Muscle layer of colon (tissue), 2 donors: ENCODE measurements around the gene NUP210L.
"Not testable (repeated sequence)": the region's sequence is repeated elsewhere in the genome, so short reads cannot be mapped to it uniquely, and the experiment has no call there.

Source experiments
- H3K27ac ChIP-seq: one replicate; pipeline ENCODE4 v1.7.0; 2013; ENCODE audit warnings: low read depth, mild to moderate bottlenecking, low read length, moderate library complexity
- H3K27me3 ChIP-seq, 2 donors: one replicate each; pipeline ENCODE4 v1.7.0; 2013; ENCODE audit warnings: low read length in 2 of 2, mild to moderate bottlenecking in 2 of 2; ENCODE audit not compliant: insufficient read depth in 2 of 2, control insufficient read depth in 1 of 2
- H3K36me3 ChIP-seq: one replicate; pipeline ENCODE4 v1.7.0; 2013; ENCODE audit warnings: mild to moderate bottlenecking, low read length; ENCODE audit not compliant: insufficient read depth
- H3K4me1 ChIP-seq: one replicate; pipeline ENCODE4 v1.7.0; 2013; ENCODE audit warnings: mild to moderate bottlenecking, low read length; ENCODE audit not compliant: insufficient read depth
- H3K4me3 ChIP-seq, 2 donors: one replicate each; pipeline ENCODE4 v1.7.0; 2013; ENCODE audit warnings: low read length in 2 of 2, low read depth in 1 of 2, mild to moderate bottlenecking in 1 of 2, moderate library complexity in 1 of 2
- H3K9ac ChIP-seq: one replicate; pipeline ENCODE4 v1.7.0; 2013; ENCODE audit warnings: low read length
- H3K9me3 ChIP-seq: one replicate; pipeline ENCODE4 v1.7.0; 2013; ENCODE audit warnings: mild to moderate bottlenecking, low read length
- donor health status: abdominal sarcoma.
- donor health status: Adenocarcinoma of cecum.

Gene NUP210L

GRCh38 chr1:154093699-154094098, 61.2 kb downstream of the NUP210L start:
- no peak overlapping the region for H3K9ac ChIP-seq
- no peaks in the 10 kb centered on the region for H3K4me1 ChIP-seq
- H3K27ac ChIP-seq, result no peak overlapping the region

GRCh38 chr1:154091706-154092105, 63.2 kb downstream of the NUP210L start:
- H3K36me3 ChIP-seq, result no peaks in the 10 kb centered on the region

More at GRCh38 chr1:154093699-154094098, 61.2 kb downstream of the NUP210L start:
- Histone ChIP-seq H3K27me3 (no peaks in the 10 kb centered on the region), H3K4me3 (no peak overlapping the region), H3K9me3 (no peaks in the 10 kb centered on the region), H3K36me3 (no peaks in the 10 kb centered on the region)

GRCh38 chr1:154087574-154087973, 67.3 kb downstream of the NUP210L start:
- no peaks in the 10 kb centered on the region for H3K4me1 ChIP-seq
- no peaks in the 10 kb centered on the region for H3K27me3 ChIP-seq
- no peaks in the 10 kb centered on the region for H3K9me3 ChIP-seq
- H3K4me3 ChIP-seq, result no peak overlapping the region
- H3K9ac ChIP-seq, result no peak overlapping the region
- no peak overlapping the region for H3K27ac ChIP-seq
- H3K36me3 ChIP-seq, result no peaks in the 10 kb centered on the region

More at GRCh38 chr1:154091706-154092105, 63.2 kb downstream of the NUP210L start:
- H3K4me3 ChIP-seq, result no peak overlapping the region
- H3K9me3 ChIP-seq, result no peaks in the 10 kb centered on the region
- H3K27me3 ChIP-seq, result no peaks in the 10 kb centered on the region
- no peak overlapping the region for H3K27ac ChIP-seq
- no peak overlapping the region for H3K9ac ChIP-seq
- no peaks in the 10 kb centered on the region for H3K4me1 ChIP-seq

- not testable (repeated sequence) for H3K27ac ChIP-seq, H3K4me1 ChIP-seq, H3K9ac ChIP-seq, H3K27me3 ChIP-seq, H3K9me3 ChIP-seq, H3K36me3 ChIP-seq, H3K4me3 ChIP-seq
Observed at GRCh38 chr1:154083057-154083456, 71.8 kb downstream of the NUP210L start.

GRCh38 chr1:154081386-154082126, 73.3 kb downstream of the NUP210L start:
- Histone ChIP-seq H3K27me3 (no peaks in the 10 kb centered on the region), H3K9ac (no peak overlapping the region), H3K36me3 (no peaks in the 10 kb centered on the region), H3K4me1 (no peaks in the 10 kb centered on the region), H3K27ac (no peak overlapping the region), H3K4me3 (no peak overlapping the region), H3K9me3 (peaks cover 4% of the 10 kb centered on the region)

GRCh38 chr1:154076413-154076812, 78.5 kb downstream of the NUP210L start:
- Histone ChIP-seq H3K36me3 (no peaks in the 10 kb centered on the region), H3K27ac (no peak overlapping the region), H3K9ac (no peak overlapping the region), H3K4me3 (no peak overlapping the region), H3K9me3 (peaks cover 6% of the 10 kb centered on the region), H3K4me1 (no peaks in the 10 kb centered on the region), H3K27me3 (no peaks in the 10 kb centered on the region)

GRCh38 chr1:154075746-154076145, 79.1 kb downstream of the NUP210L start:
- H3K27me3 ChIP-seq, result no peaks in the 10 kb centered on the region
- peaks cover 6% of the 10 kb centered on the region for H3K9me3 ChIP-seq
- H3K27ac ChIP-seq, result no peak overlapping the region

GRCh38 chr1:154062309-154062708, 92.6 kb downstream of the NUP210L start:
- no peak overlapping the region for H3K4me3 ChIP-seq
- H3K36me3 ChIP-seq, result no peaks in the 10 kb centered on the region
- H3K9me3 ChIP-seq, result no peaks in the 10 kb centered on the region
- H3K4me1 ChIP-seq, result no peaks in the 10 kb centered on the region
- H3K27me3 ChIP-seq, result no peaks in the 10 kb centered on the region
- no peak overlapping the region for H3K9ac ChIP-seq
- H3K27ac ChIP-seq, result no peak overlapping the region

More at GRCh38 chr1:154075746-154076145, 79.1 kb downstream of the NUP210L start:
- H3K4me1 ChIP-seq, result no peaks in the 10 kb centered on the region
- H3K9ac ChIP-seq, result no peak overlapping the region
- no peak overlapping the region for H3K4me3 ChIP-seq
- H3K36me3 ChIP-seq, result no peaks in the 10 kb centered on the region

GRCh38 chr1:154047436-154047835, 107.4 kb downstream of the NUP210L start:
- H3K4me1 ChIP-seq, H3K36me3 ChIP-seq, H3K27me3 ChIP-seq, H3K4me3 ChIP-seq, H3K9ac ChIP-seq, H3K9me3 ChIP-seq, H3K27ac ChIP-seq: not testable (repeated sequence)

GRCh38 chr1:154033697-154034096, 121.2 kb downstream of the NUP210L start:
- not testable (repeated sequence) for H3K4me3 ChIP-seq, H3K27ac ChIP-seq, H3K27me3 ChIP-seq, H3K9me3 ChIP-seq, H3K36me3 ChIP-seq, H3K9ac ChIP-seq, H3K4me1 ChIP-seq

GRCh38 chr1:154019940-154020339, 134.9 kb downstream of the NUP210L start:
- Histone ChIP-seq H3K27ac (no peak overlapping the region), H3K4me1 (no peaks in the 10 kb centered on the region), H3K4me3 (no peak overlapping the region), H3K9me3 (no peaks in the 10 kb centered on the region), H3K27me3 (no peaks in the 10 kb centered on the region), H3K9ac (no peak overlapping the region), H3K36me3 (no peaks in the 10 kb centered on the region)

GRCh38 chr1:154019269-154019668, 135.6 kb downstream of the NUP210L start:
- Histone ChIP-seq H3K27ac (no peak overlapping the region), H3K4me3 (no peak overlapping the region), H3K36me3 (no peaks in the 10 kb centered on the region), H3K4me1 (no peaks in the 10 kb centered on the region), H3K9me3 (no peaks in the 10 kb centered on the region), H3K27me3 (no peaks in the 10 kb centered on the region), H3K9ac (no peak overlapping the region)
